ENCODE measurements around the gene INPP5D.
"Not testable (repeated sequence)": the region's sequence is repeated elsewhere in the genome, so short reads cannot be mapped to it uniquely, and the experiment has no call there.

Gene INPP5D

GRCh38 chr2:233147829-233148167, 87.7 kb downstream of the INPP5D start:
- H3K4me3 ChIP-seq (ENCODE audit: low read length in 2 of 2), result no peak overlapping the region
- H3K36me3 ChIP-seq (ENCODE audit: control insufficient read depth in 2 of 2, insufficient read depth in 2 of 2, low read length in 2 of 2), result no peaks in the 10 kb centered on the region
- no peaks in the 10 kb centered on the region for H3K9me3 ChIP-seq (ENCODE audit: control insufficient read depth in 2 of 2, low read length in 2 of 2)
- no peaks in the 10 kb centered on the region for H3K27me3 ChIP-seq (ENCODE audit: control insufficient read depth in 1 of 2, insufficient read depth in 2 of 2, low read length in 2 of 2)
- H3K9ac ChIP-seq (ENCODE audit: low read length in 2 of 2), result no peak overlapping the region
- H3K27ac ChIP-seq (ENCODE audit: low read length), result no peak overlapping the region
- peaks cover 5% of the 10 kb centered on the region for H3K4me1 ChIP-seq (ENCODE audit: control insufficient read depth, insufficient read depth, low read length)

- no peaks in the 10 kb centered on the region for H3K36me3 ChIP-seq (ENCODE audit: control insufficient read depth in 2 of 2, insufficient read depth in 2 of 2, low read length in 2 of 2)
Measured at GRCh38 chr2:233148354-233148753, 88.2 kb downstream of the INPP5D start.

GRCh38 chr2:233152541-233152940, 92.4 kb downstream of the INPP5D start:
- Histone ChIP-seq H3K9me3 (ENCODE audit: control insufficient read depth in 2 of 2, low read length in 2 of 2) (no peaks in the 10 kb centered on the region), H3K9ac (ENCODE audit: low read length in 2 of 2) (no peak overlapping the region), H3K27ac (ENCODE audit: low read length) (no peak overlapping the region), H3K27me3 (ENCODE audit: control insufficient read depth in 1 of 2, insufficient read depth in 2 of 2, low read length in 2 of 2) (no peaks in the 10 kb centered on the region), H3K4me3 (ENCODE audit: low read length in 2 of 2) (no peak overlapping the region), H3K4me1 (ENCODE audit: control insufficient read depth, insufficient read depth, low read length) (peaks cover 6% of the 10 kb centered on the region), H3K36me3 (ENCODE audit: control insufficient read depth in 2 of 2, insufficient read depth in 2 of 2, low read length in 2 of 2) (no peaks in the 10 kb centered on the region)

More at GRCh38 chr2:233148354-233148753, 88.2 kb downstream of the INPP5D start:
- Histone ChIP-seq H3K27me3 (ENCODE audit: control insufficient read depth in 1 of 2, insufficient read depth in 2 of 2, low read length in 2 of 2) (no peaks in the 10 kb centered on the region), H3K27ac (ENCODE audit: low read length) (no peak overlapping the region), H3K4me1 (ENCODE audit: control insufficient read depth, insufficient read depth, low read length) (peaks cover 6% of the 10 kb centered on the region), H3K9me3 (ENCODE audit: control insufficient read depth in 2 of 2, low read length in 2 of 2) (no peaks in the 10 kb centered on the region), H3K9ac (ENCODE audit: low read length in 2 of 2) (no peak overlapping the region), H3K4me3 (ENCODE audit: low read length in 2 of 2) (no peak overlapping the region)

GRCh38 chr2:233153146-233153798, 93.1 kb downstream of the INPP5D start:
- Histone ChIP-seq H3K36me3 (ENCODE audit: control insufficient read depth in 2 of 2, insufficient read depth in 2 of 2, low read length in 2 of 2) (no peaks in the 10 kb centered on the region), H3K9ac (ENCODE audit: low read length in 2 of 2) (no peak overlapping the region), H3K9me3 (ENCODE audit: control insufficient read depth in 2 of 2, low read length in 2 of 2) (no peaks in the 10 kb centered on the region), H3K4me3 (ENCODE audit: low read length in 2 of 2) (no peak overlapping the region), H3K27me3 (ENCODE audit: control insufficient read depth in 1 of 2, insufficient read depth in 2 of 2, low read length in 2 of 2) (no peaks in the 10 kb centered on the region), H3K27ac (ENCODE audit: low read length) (no peak overlapping the region), H3K4me1 (ENCODE audit: control insufficient read depth, insufficient read depth, low read length) (peaks cover 6% of the 10 kb centered on the region)

GRCh38 chr2:233156001-233156400, 95.9 kb downstream of the INPP5D start:
- no peak overlapping the region for H3K27ac ChIP-seq (ENCODE audit: low read length)
- no peaks in the 10 kb centered on the region for H3K27me3 ChIP-seq (ENCODE audit: control insufficient read depth in 1 of 2, insufficient read depth in 2 of 2, low read length in 2 of 2)
- H3K4me1 ChIP-seq (ENCODE audit: control insufficient read depth, insufficient read depth, low read length), result peaks cover 6% of the 10 kb centered on the region
- no peaks in the 10 kb centered on the region for H3K36me3 ChIP-seq (ENCODE audit: control insufficient read depth in 2 of 2, insufficient read depth in 2 of 2, low read length in 2 of 2)
- no peaks in the 10 kb centered on the region for H3K9me3 ChIP-seq (ENCODE audit: control insufficient read depth in 2 of 2, low read length in 2 of 2)
- no peak overlapping the region for H3K9ac ChIP-seq (ENCODE audit: low read length in 2 of 2)
- H3K4me3 ChIP-seq (ENCODE audit: low read length in 2 of 2), result no peak overlapping the region

- H3K27me3 ChIP-seq (ENCODE audit: control insufficient read depth in 1 of 2, insufficient read depth in 2 of 2, low read length in 2 of 2); H3K36me3 ChIP-seq (ENCODE audit: control insufficient read depth in 2 of 2, insufficient read depth in 2 of 2, low read length in 2 of 2); H3K4me1 ChIP-seq (ENCODE audit: control insufficient read depth, insufficient read depth, low read length); H3K4me3 ChIP-seq (ENCODE audit: low read length in 2 of 2); H3K27ac ChIP-seq (ENCODE audit: low read length); H3K9me3 ChIP-seq (ENCODE audit: control insufficient read depth in 2 of 2, low read length in 2 of 2); H3K9ac ChIP-seq (ENCODE audit: low read length in 2 of 2): not testable (repeated sequence)
Measured at GRCh38 chr2:233156461-233156860, 96.3 kb downstream of the INPP5D start.

- Histone ChIP-seq H3K27ac (ENCODE audit: low read length) (no peak overlapping the region), H3K9ac (ENCODE audit: low read length in 2 of 2) (no peak overlapping the region)
Measured at GRCh38 chr2:233161730-233162129, 101.6 kb downstream of the INPP5D start.

GRCh38 chr2:233162770-233163169, 102.6 kb downstream of the INPP5D start:
- H3K4me1 ChIP-seq (ENCODE audit: control insufficient read depth, insufficient read depth, low read length), result no peaks in the 10 kb centered on the region
- no peak overlapping the region for H3K4me3 ChIP-seq (ENCODE audit: low read length in 2 of 2)
- no peaks in the 10 kb centered on the region for H3K36me3 ChIP-seq (ENCODE audit: control insufficient read depth in 2 of 2, insufficient read depth in 2 of 2, low read length in 2 of 2)
- no peak overlapping the region for H3K9ac ChIP-seq (ENCODE audit: low read length in 2 of 2)
- H3K27ac ChIP-seq (ENCODE audit: low read length), result no peak overlapping the region
- no peaks in the 10 kb centered on the region for H3K9me3 ChIP-seq (ENCODE audit: control insufficient read depth in 2 of 2, low read length in 2 of 2)
- H3K27me3 ChIP-seq (ENCODE audit: control insufficient read depth in 1 of 2, insufficient read depth in 2 of 2, low read length in 2 of 2), result peaks cover 0 to 9% of the 10 kb centered on the region in 2 donors

More at GRCh38 chr2:233161730-233162129, 101.6 kb downstream of the INPP5D start:
- Histone ChIP-seq H3K9me3 (ENCODE audit: control insufficient read depth in 2 of 2, low read length in 2 of 2) (no peaks in the 10 kb centered on the region), H3K4me1 (ENCODE audit: control insufficient read depth, insufficient read depth, low read length) (no peaks in the 10 kb centered on the region), H3K4me3 (ENCODE audit: low read length in 2 of 2) (no peak overlapping the region), H3K36me3 (ENCODE audit: control insufficient read depth in 2 of 2, insufficient read depth in 2 of 2, low read length in 2 of 2) (no peaks in the 10 kb centered on the region), H3K27me3 (ENCODE audit: control insufficient read depth in 1 of 2, insufficient read depth in 2 of 2, low read length in 2 of 2) (peaks cover 0 to 9% of the 10 kb centered on the region in 2 donors)

- no peak overlapping the region for H3K27ac ChIP-seq (ENCODE audit: low read length)
- H3K27me3 ChIP-seq (ENCODE audit: control insufficient read depth in 1 of 2, insufficient read depth in 2 of 2, low read length in 2 of 2), result peaks cover 0 to 9% of the 10 kb centered on the region in 2 donors
- no peaks in the 10 kb centered on the region for H3K9me3 ChIP-seq (ENCODE audit: control insufficient read depth in 2 of 2, low read length in 2 of 2)
- H3K4me3 ChIP-seq (ENCODE audit: low read length in 2 of 2), result no peak overlapping the region
- H3K36me3 ChIP-seq (ENCODE audit: control insufficient read depth in 2 of 2, insufficient read depth in 2 of 2, low read length in 2 of 2), result no peaks in the 10 kb centered on the region
- H3K4me1 ChIP-seq (ENCODE audit: control insufficient read depth, insufficient read depth, low read length), result no peaks in the 10 kb centered on the region
- H3K9ac ChIP-seq (ENCODE audit: low read length in 2 of 2), result no peak overlapping the region
Measured at GRCh38 chr2:233163486-233164103, 103.5 kb downstream of the INPP5D start.

GRCh38 chr2:233164128-233164635, 104.0 kb downstream of the INPP5D start:
- H3K4me1 ChIP-seq (ENCODE audit: control insufficient read depth, insufficient read depth, low read length), result no peaks in the 10 kb centered on the region
- no peaks in the 10 kb centered on the region for H3K36me3 ChIP-seq (ENCODE audit: control insufficient read depth in 2 of 2, insufficient read depth in 2 of 2, low read length in 2 of 2)
- H3K9me3 ChIP-seq (ENCODE audit: control insufficient read depth in 2 of 2, low read length in 2 of 2), result no peaks in the 10 kb centered on the region
- no peak overlapping the region for H3K9ac ChIP-seq (ENCODE audit: low read length in 2 of 2)
- H3K27ac ChIP-seq (ENCODE audit: low read length), result no peak overlapping the region
- H3K4me3 ChIP-seq (ENCODE audit: low read length in 2 of 2), result no peak overlapping the region
- peaks cover 0 to 9% of the 10 kb centered on the region in 2 donors for H3K27me3 ChIP-seq (ENCODE audit: control insufficient read depth in 1 of 2, insufficient read depth in 2 of 2, low read length in 2 of 2)

GRCh38 chr2:233164967-233165366, 104.8 kb downstream of the INPP5D start:
- Histone ChIP-seq H3K27ac (ENCODE audit: low read length) (no peak overlapping the region), H3K36me3 (ENCODE audit: control insufficient read depth in 2 of 2, insufficient read depth in 2 of 2, low read length in 2 of 2) (no peaks in the 10 kb centered on the region), H3K4me3 (ENCODE audit: low read length in 2 of 2) (no peak overlapping the region), H3K9ac (ENCODE audit: low read length in 2 of 2) (no peak overlapping the region), H3K4me1 (ENCODE audit: control insufficient read depth, insufficient read depth, low read length) (no peaks in the 10 kb centered on the region), H3K9me3 (ENCODE audit: control insufficient read depth in 2 of 2, low read length in 2 of 2) (no peaks in the 10 kb centered on the region), H3K27me3 (ENCODE audit: control insufficient read depth in 1 of 2, insufficient read depth in 2 of 2, low read length in 2 of 2) (peaks cover 0 to 9% of the 10 kb centered on the region in 2 donors)
